ENCODE results near the gene RBM19.

The RBM19 gene

DNA sequence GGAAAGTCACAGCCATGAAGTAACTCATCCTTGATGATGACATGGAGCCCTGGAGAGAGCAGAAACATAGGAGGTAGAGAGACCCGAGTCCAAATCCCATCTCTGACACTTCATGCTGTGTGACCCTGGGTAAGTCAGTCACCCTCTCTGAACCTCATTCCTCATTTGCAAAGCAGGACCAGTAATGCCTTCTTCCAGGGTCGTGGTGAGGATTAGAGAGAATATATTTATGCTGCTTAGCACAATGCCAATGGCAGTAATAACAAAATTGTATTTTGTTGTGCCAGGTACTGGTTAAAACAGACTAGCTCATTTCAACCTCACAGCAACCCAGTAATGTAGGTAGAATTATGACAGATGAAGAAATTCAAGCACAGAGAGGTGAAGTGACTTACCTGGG is 13.9 kb upstream of the RBM19 start:
- no peak overlapping the region for H3K27ac ChIP-seq (ENCODE audit: insufficient read depth in 1 of 2, low read depth in 1 of 2, low read length in 2 of 2, poor library complexity in 1 of 2, severe bottlenecking in 2 of 2)
- no peaks in the 10 kb centered on the region for H3K36me3 ChIP-seq (ENCODE audit: control insufficient read depth in 4 of 4, insufficient read depth in 4 of 4, low read length in 3 of 4)
- WGBS (ENCODE audit: insufficient coverage) = 72% methylated on average over 2 of the region's 2 CpGs
- no peak for DNase-seq
- ChIA-PET CTCF (interaction anchor here (0.7 to 3.9 kb wide), 12 partner anchors 9 to 1938 kb away, joined by 3 to 34 read pairs (median 6); partner anchors contain the start of gene RBM19), POLR2A (no interaction called here)
- H3K4me3 ChIP-seq (ENCODE audit: control insufficient read depth in 1 of 7, extremely low read depth in 1 of 7, insufficient read depth in 4 of 7, low read depth in 2 of 7, low read length in 6 of 7) = no peak overlapping the region
- H3K4me1 ChIP-seq (ENCODE audit: control extremely low read depth in 1 of 4, control insufficient read depth in 4 of 4, insufficient read depth in 4 of 4, low read length in 3 of 4) = no peaks in the 10 kb centered on the region
- H3K9me3 ChIP-seq (ENCODE audit: control extremely low read depth in 1 of 5, control insufficient read depth in 4 of 5, insufficient read depth in 2 of 5, low read depth in 1 of 5, low read length in 4 of 5) = no peaks in the 10 kb centered on the region
- H3K27me3 ChIP-seq (replicated peaks in 2 of 5; ENCODE audit: control insufficient read depth in 4 of 5, insufficient read depth in 5 of 5, low read length in 4 of 5) = peaks cover 0 to 22% (median 9%) of the 10 kb centered on the region in 5 experiments

DNA sequence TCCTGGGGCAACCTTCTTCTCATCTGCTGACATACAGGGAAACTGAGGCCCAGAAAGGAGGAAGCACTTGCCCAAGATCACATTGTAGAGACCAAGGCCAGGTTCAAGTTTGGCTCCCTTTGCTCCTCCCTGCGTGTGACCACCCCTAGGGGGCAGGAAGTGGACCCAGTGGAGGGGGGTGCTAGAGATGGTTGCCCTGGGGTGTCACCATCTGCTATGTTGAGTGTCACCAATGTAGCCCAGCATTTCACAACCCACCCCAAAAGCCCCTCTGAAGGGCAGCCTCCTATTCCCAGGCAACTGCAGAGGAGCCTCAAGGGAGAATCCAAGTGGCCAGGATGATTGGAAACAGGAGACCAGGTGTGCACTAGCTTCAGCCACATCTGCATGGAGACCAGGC is 12.0 kb upstream of the RBM19 start:
- Histone ChIP-seq H3K27ac (ENCODE audit: insufficient read depth in 1 of 2, low read depth in 1 of 2, low read length in 2 of 2, poor library complexity in 1 of 2, severe bottlenecking in 2 of 2) (no peak overlapping the region), H3K27me3 (replicated peaks in 2 of 5; ENCODE audit: control insufficient read depth in 4 of 5, insufficient read depth in 5 of 5, low read length in 4 of 5) (peaks cover 0 to 34% (median 9%) of the 10 kb centered on the region in 5 experiments), H3K36me3 (ENCODE audit: control insufficient read depth in 4 of 4, insufficient read depth in 4 of 4, low read length in 3 of 4) (no peaks in the 10 kb centered on the region), H3K9me3 (ENCODE audit: control extremely low read depth in 1 of 5, control insufficient read depth in 4 of 5, insufficient read depth in 2 of 5, low read depth in 1 of 5, low read length in 4 of 5) (no peaks in the 10 kb centered on the region), H3K4me3 (ENCODE audit: control insufficient read depth in 1 of 7, extremely low read depth in 1 of 7, insufficient read depth in 4 of 7, low read depth in 2 of 7, low read length in 6 of 7) (no peak overlapping the region), H3K4me1 (ENCODE audit: control extremely low read depth in 1 of 4, control insufficient read depth in 4 of 4, insufficient read depth in 4 of 4, low read length in 3 of 4) (peaks cover 0 to 9% (median 1%) of the 10 kb centered on the region in 4 experiments)
- ChIA-PET POLR2A (no interaction called here), CTCF (interaction anchor here (1.0 to 1.3 kb wide), 2 partner anchors 11 to 532 kb away, joined by 4 read pairs; no protein-coding TSS in a partner anchor)
- DNase-seq = no peak
- no CpG with 5 or more reads among the region's 1 CpG for WGBS (ENCODE audit: insufficient coverage)

- no peaks in the 10 kb centered on the region for H3K36me3 ChIP-seq (ENCODE audit: control insufficient read depth in 4 of 4, insufficient read depth in 4 of 4, low read length in 3 of 4)
- peaks cover 0 to 20% (median 2%) of the 10 kb centered on the region in 4 experiments for H3K4me1 ChIP-seq (ENCODE audit: control extremely low read depth in 1 of 4, control insufficient read depth in 4 of 4, insufficient read depth in 4 of 4, low read length in 3 of 4)
- H3K27me3 ChIP-seq (replicated peaks in 2 of 5; ENCODE audit: control insufficient read depth in 4 of 5, insufficient read depth in 5 of 5, low read length in 4 of 5) = peaks cover 0 to 34% (median 2%) of the 10 kb centered on the region in 5 experiments
- POLR2A ChIA-PET = no interaction called here
- H3K27ac ChIP-seq (ENCODE audit: insufficient read depth in 1 of 2, low read depth in 1 of 2, low read length in 2 of 2, poor library complexity in 1 of 2, severe bottlenecking in 2 of 2) = no peak overlapping the region
- no peak overlapping the region for H3K4me3 ChIP-seq (ENCODE audit: control insufficient read depth in 1 of 7, extremely low read depth in 1 of 7, insufficient read depth in 4 of 7, low read depth in 2 of 7, low read length in 6 of 7)
- no peaks in the 10 kb centered on the region for H3K9me3 ChIP-seq (ENCODE audit: control extremely low read depth in 1 of 5, control insufficient read depth in 4 of 5, insufficient read depth in 2 of 5, low read depth in 1 of 5, low read length in 4 of 5)
- CTCF ChIA-PET = no interaction called here
- WGBS (ENCODE audit: insufficient coverage) = 93% methylated on average over 3 of the region's 3 CpGs
- DNase-seq = no peak
Measured at GRCh38 chr12:113974006-113974405, 7.9 kb upstream of the RBM19 start.

DNA sequence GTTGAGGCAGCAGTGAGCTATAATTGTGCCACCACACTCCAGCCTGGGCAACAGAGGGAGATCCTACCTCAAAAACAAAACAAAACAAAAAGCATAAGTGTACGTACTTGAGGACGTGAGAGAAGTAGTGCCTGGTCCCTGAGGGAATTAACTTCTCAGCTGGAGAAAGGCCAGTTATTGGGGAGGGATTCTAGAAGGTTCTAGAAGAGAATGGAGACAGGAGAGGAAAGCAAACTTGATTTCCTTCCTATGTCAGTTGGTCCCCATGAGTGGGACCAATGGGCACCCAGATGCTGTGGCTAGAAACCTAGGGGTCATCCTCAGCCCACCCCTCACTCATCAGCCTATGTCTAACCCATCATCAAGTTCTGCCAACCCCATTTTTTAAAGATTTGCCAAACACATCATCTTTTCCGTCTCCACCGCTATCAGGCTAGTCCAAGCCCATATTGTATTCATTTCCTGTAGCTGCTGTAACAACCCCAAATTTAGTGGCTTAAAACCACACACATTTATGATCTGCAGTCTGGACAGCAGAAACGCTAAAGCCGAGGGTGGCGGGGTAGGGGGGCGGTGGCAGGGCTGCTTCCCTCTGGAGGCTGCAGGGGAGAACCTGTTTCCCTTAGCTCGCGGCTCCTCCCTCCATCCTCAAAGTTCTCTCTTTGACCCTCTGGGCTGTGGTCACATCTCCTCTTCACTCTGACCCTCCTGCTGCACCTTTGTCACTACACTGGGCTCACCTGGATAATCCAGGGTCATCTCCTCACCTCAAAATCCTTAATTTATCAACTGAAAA is 7.2 kb upstream of the RBM19 start:
- POLR2A ChIA-PET = no interaction called here

GRCh38 chr12:113971392-113971791 is 5.3 kb upstream of the RBM19 start:
- peaks cover 2 to 26% (median 3%) of the 10 kb centered on the region in 5 experiments for H3K27me3 ChIP-seq (replicated peaks in 2 of 5; ENCODE audit: control insufficient read depth in 4 of 5, insufficient read depth in 5 of 5, low read length in 4 of 5)
- peak in 1 of 3 donors; percentile 10 for DNase-seq
- ChIA-PET CTCF (interaction anchor here (2.6 kb wide), 1 partner anchor 9 kb away, joined by 9 read pairs; no protein-coding TSS in a partner anchor), POLR2A (no interaction called here)
- no peak overlapping the region for H3K27ac ChIP-seq (ENCODE audit: insufficient read depth in 1 of 2, low read depth in 1 of 2, low read length in 2 of 2, poor library complexity in 1 of 2, severe bottlenecking in 2 of 2)
- no peaks in the 10 kb centered on the region for H3K36me3 ChIP-seq (ENCODE audit: control insufficient read depth in 4 of 4, insufficient read depth in 4 of 4, low read length in 3 of 4)
- H3K9me3 ChIP-seq (ENCODE audit: control extremely low read depth in 1 of 5, control insufficient read depth in 4 of 5, insufficient read depth in 2 of 5, low read depth in 1 of 5, low read length in 4 of 5) = no peaks in the 10 kb centered on the region
- 100% methylated on average over 2 of the region's 4 CpGs for WGBS (ENCODE audit: insufficient coverage)
- no peak overlapping the region for H3K4me3 ChIP-seq (ENCODE audit: control insufficient read depth in 1 of 7, extremely low read depth in 1 of 7, insufficient read depth in 4 of 7, low read depth in 2 of 7, low read length in 6 of 7)
- H3K4me1 ChIP-seq (ENCODE audit: control extremely low read depth in 1 of 4, control insufficient read depth in 4 of 4, insufficient read depth in 4 of 4, low read length in 3 of 4) = peaks cover 2 to 24% (median 10%) of the 10 kb centered on the region in 4 experiments

More for the DNA sequence above, 7.2 kb upstream of the RBM19 start:
- Histone ChIP-seq H3K36me3 (ENCODE audit: control insufficient read depth in 4 of 4, insufficient read depth in 4 of 4, low read length in 3 of 4) (no peaks in the 10 kb centered on the region), H3K27ac (ENCODE audit: insufficient read depth in 1 of 2, low read depth in 1 of 2, low read length in 2 of 2, poor library complexity in 1 of 2, severe bottlenecking in 2 of 2) (no peak overlapping the region), H3K4me1 (ENCODE audit: control extremely low read depth in 1 of 4, control insufficient read depth in 4 of 4, insufficient read depth in 4 of 4, low read length in 3 of 4) (peaks cover 0 to 20% (median 2%) of the 10 kb centered on the region in 4 experiments), H3K9me3 (ENCODE audit: control extremely low read depth in 1 of 5, control insufficient read depth in 4 of 5, insufficient read depth in 2 of 5, low read depth in 1 of 5, low read length in 4 of 5) (no peaks in the 10 kb centered on the region), H3K4me3 (ENCODE audit: control insufficient read depth in 1 of 7, extremely low read depth in 1 of 7, insufficient read depth in 4 of 7, low read depth in 2 of 7, low read length in 6 of 7) (no peak overlapping the region), H3K27me3 (replicated peaks in 2 of 5; ENCODE audit: control insufficient read depth in 4 of 5, insufficient read depth in 5 of 5, low read length in 4 of 5) (peaks cover 0 to 34% (median 2%) of the 10 kb centered on the region in 5 experiments)
- peak; percentile 38 to 87 (median 79) for DNase-seq
- CTCF ChIA-PET = no interaction called here
- 0% methylated on average over 8 of the region's 10 CpGs for WGBS (ENCODE audit: insufficient coverage)

GRCh38 chr12:113970211-113970610 is 4.1 kb upstream of the RBM19 start:
- WGBS (ENCODE audit: insufficient coverage) = 82% methylated on average over 5 of the region's 5 CpGs
- H3K27ac ChIP-seq (ENCODE audit: insufficient read depth in 1 of 2, low read depth in 1 of 2, low read length in 2 of 2, poor library complexity in 1 of 2, severe bottlenecking in 2 of 2) = no peak overlapping the region
- H3K4me1 ChIP-seq (ENCODE audit: control extremely low read depth in 1 of 4, control insufficient read depth in 4 of 4, insufficient read depth in 4 of 4, low read length in 3 of 4) = peaks cover 7 to 29% (median 17%) of the 10 kb centered on the region in 4 experiments
- ChIA-PET POLR2A (no interaction called here), CTCF (interaction anchor here (1.3 to 2.6 kb wide), 2 partner anchors 11 to 538 kb away, joined by 4 to 9 read pairs; no protein-coding TSS in a partner anchor)
- peaks cover 0 to 18% (median 3%) of the 10 kb centered on the region in 5 experiments for H3K27me3 ChIP-seq (replicated peaks in 2 of 5; ENCODE audit: control insufficient read depth in 4 of 5, insufficient read depth in 5 of 5, low read length in 4 of 5)
- H3K36me3 ChIP-seq (ENCODE audit: control insufficient read depth in 4 of 4, insufficient read depth in 4 of 4, low read length in 3 of 4) = no peaks in the 10 kb centered on the region
- no peak overlapping the region for H3K4me3 ChIP-seq (ENCODE audit: control insufficient read depth in 1 of 7, extremely low read depth in 1 of 7, insufficient read depth in 4 of 7, low read depth in 2 of 7, low read length in 6 of 7)
- DNase-seq = peak in 1 of 3 donors; percentile 33
- H3K9me3 ChIP-seq (ENCODE audit: control extremely low read depth in 1 of 5, control insufficient read depth in 4 of 5, insufficient read depth in 2 of 5, low read depth in 1 of 5, low read length in 4 of 5) = no peaks in the 10 kb centered on the region

GRCh38 chr12:113967368-113967767 is 1.2 kb upstream of the RBM19 start:
- POLR2A ChIA-PET = no interaction called here
- Histone ChIP-seq H3K27me3 (replicated peaks in 2 of 5; ENCODE audit: control insufficient read depth in 4 of 5, insufficient read depth in 5 of 5, low read length in 4 of 5) (peaks cover 0 to 3% (median 0%) of the 10 kb centered on the region in 5 experiments), H3K4me3 (ENCODE audit: control insufficient read depth in 1 of 7, extremely low read depth in 1 of 7, insufficient read depth in 4 of 7, low read depth in 2 of 7, low read length in 6 of 7) (no peak overlapping the region), H3K9me3 (ENCODE audit: control extremely low read depth in 1 of 5, control insufficient read depth in 4 of 5, insufficient read depth in 2 of 5, low read depth in 1 of 5, low read length in 4 of 5) (no peaks in the 10 kb centered on the region), H3K36me3 (ENCODE audit: control insufficient read depth in 4 of 4, insufficient read depth in 4 of 4, low read length in 3 of 4) (peaks cover 0 to 9% (median under 1%) of the 10 kb centered on the region in 4 experiments), H3K27ac (ENCODE audit: insufficient read depth in 1 of 2, low read depth in 1 of 2, low read length in 2 of 2, poor library complexity in 1 of 2, severe bottlenecking in 2 of 2) (no peak overlapping the region), H3K4me1 (ENCODE audit: control extremely low read depth in 1 of 4, control insufficient read depth in 4 of 4, insufficient read depth in 4 of 4, low read length in 3 of 4) (peaks cover 7 to 22% (median 18%) of the 10 kb centered on the region in 4 experiments)
- WGBS (ENCODE audit: insufficient coverage) = no CpG with 5 or more reads among the region's 4 CpGs
- CTCF ChIA-PET = interaction anchor here (1.1 to 3.8 kb wide), 6 partner anchors 11 to 542 kb away, joined by 3 to 13 read pairs (median 5); no protein-coding TSS in a partner anchor
- DNase-seq = no peak

All from common myeloid progenitor, CD34-positive (primary cell).